IPS-18c (cell line): ENCODE results near the gene TREX2.

Source experiments
- H3K4me3 ChIP-seq: 2 replicates; pipeline ENCODE4 v1.7.0; 2013; ENCODE audit warnings: low read depth, mild to moderate bottlenecking, low read length, moderate library complexity; ENCODE audit not compliant: insufficient read depth
- H3K9me3 ChIP-seq: one replicate; pipeline ENCODE4 v1.6.1; 2013; ENCODE audit warnings: mild to moderate bottlenecking, low read length, moderate library complexity; ENCODE audit not compliant: control insufficient read depth, insufficient read depth

Gene TREX2, protein sequence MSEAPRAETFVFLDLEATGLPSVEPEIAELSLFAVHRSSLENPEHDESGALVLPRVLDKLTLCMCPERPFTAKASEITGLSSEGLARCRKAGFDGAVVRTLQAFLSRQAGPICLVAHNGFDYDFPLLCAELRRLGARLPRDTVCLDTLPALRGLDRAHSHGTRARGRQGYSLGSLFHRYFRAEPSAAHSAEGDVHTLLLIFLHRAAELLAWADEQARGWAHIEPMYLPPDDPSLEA

GRCh38 chrX:153445856-153446635 is at the start of gene TREX2:
Gene TREX2, minus strand, starts transcription at chrX:153446056. Its CDS starts 626 bp downstream, at chrX:153445430.
- peaks cover 16% of the 10 kb centered on the region for H3K9me3 ChIP-seq

GRCh38 chrX:153495362-153495751 is 49.5 kb upstream of the TREX2 start:
- peaks cover 18% of the 10 kb centered on the region for H3K9me3 ChIP-seq
- H3K4me3 ChIP-seq, result no peak overlapping the region; the same call in 1 of the 2 replicates

More at GRCh38 chrX:153445856-153446635, at the start of gene TREX2:
- no peak within 1 kb of the TSS for H3K4me3 ChIP-seq

GRCh38 chrX:153494541-153495361 is 48.9 kb upstream of the TREX2 start, which contains the start of gene BGN:
Gene BGN, plus strand, starts transcription at chrX:153494980. Its CDS starts 9,652 bp downstream, at chrX:153504632.
- H3K9me3 ChIP-seq, result peaks cover 20% of the 10 kb centered on the region
- peak within 1 kb of the TSS; percentile 28; the same call in 1 of the 2 replicates for H3K4me3 ChIP-seq

GRCh38 chrX:153494061-153494460 is 48.2 kb upstream of the TREX2 start:
- peaks cover 19% of the 10 kb centered on the region for H3K9me3 ChIP-seq
- H3K4me3 ChIP-seq, result no peak overlapping the region

DNA sequence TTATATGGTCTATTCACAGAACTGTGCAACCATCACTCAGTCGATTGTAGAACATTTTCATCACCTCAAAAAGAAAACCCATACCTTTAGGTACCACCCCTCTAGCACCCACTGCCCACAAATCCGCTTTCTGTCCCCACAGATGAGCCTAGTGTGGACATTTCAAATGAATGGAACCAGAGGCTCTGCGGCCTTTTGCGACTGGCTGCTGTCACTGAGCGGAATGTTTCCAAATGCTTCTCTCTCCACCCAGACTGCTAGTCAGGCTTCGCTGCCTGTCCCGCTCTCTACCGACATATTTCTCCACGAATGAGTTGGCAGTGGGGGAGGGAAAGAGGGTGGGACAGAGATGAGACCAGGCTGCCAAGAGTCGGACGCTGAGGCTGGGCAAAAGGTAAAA is 47.2 kb upstream of the TREX2 start:
- peaks cover 18% of the 10 kb centered on the region for H3K9me3 ChIP-seq

DNA sequence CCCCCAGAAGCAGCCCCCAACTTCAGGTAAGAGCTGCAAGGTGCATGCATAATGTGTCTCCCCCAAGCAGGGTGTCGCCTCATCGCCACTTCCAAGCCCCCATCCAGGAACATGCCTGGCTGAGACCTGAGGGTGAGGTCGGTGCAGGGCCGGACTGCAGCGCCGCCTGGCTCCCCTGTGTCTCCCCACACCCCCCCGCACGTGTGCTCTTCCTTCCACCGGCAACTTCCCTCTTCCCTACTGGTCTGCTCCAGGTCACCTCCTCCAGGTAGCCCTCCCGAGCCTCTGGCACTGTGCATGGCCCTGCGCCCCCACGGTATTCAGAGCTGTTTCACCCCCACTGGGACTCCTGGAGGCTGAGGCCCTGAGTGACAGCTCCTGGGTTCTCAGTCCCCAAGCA is 46.7 kb upstream of the TREX2 start:
- H3K4me3 ChIP-seq, result no peak overlapping the region
- H3K9me3 ChIP-seq, result peaks cover 20% of the 10 kb centered on the region

More for the DNA sequence above, 47.2 kb upstream of the TREX2 start:
- H3K4me3 ChIP-seq, result no peak overlapping the region

GRCh38 chrX:153491918-153492317 is 46.1 kb upstream of the TREX2 start:
- H3K4me3 ChIP-seq, result no peak overlapping the region
- peaks cover 25% of the 10 kb centered on the region for H3K9me3 ChIP-seq

DNA sequence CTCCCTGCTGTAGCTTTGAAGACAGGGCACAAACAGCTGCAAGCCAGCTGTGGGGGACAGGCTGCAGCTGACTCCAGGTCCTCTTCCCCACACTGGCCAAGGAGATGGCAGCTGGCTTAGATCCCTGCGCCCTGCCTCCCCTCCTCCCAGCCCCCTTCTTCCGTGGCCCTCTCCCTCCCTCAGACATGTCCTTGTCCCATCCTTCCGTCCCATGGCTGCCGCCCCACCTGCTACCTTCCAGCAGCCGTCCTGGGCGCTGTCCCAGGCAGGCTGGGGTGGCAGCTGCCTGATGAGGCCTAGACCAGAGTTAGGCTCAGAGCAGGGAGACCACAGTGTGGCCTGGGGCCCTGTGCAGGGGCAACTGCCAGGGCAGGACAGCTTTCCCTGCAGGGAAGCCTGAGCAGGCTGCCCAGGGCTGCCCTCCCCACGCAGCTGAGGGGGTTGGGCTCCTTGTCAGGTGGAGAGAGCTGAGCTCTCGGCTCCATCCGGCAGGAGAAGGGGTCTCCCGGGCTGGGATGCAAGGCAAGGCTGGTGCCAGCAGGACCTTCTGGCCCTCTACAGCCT is 45.6 kb upstream of the TREX2 start:
- H3K9me3 ChIP-seq, result peaks cover 26% of the 10 kb centered on the region
- H3K4me3 ChIP-seq, result no peak overlapping the region

GRCh38 chrX:153490217-153490930 is 44.5 kb upstream of the TREX2 start:
- Histone ChIP-seq H3K4me3 (no peak overlapping the region), H3K9me3 (peaks cover 23% of the 10 kb centered on the region)

GRCh38 chrX:153488231-153488914 is 42.5 kb upstream of the TREX2 start:
- Histone ChIP-seq H3K9me3 (peaks cover 24% of the 10 kb centered on the region), H3K4me3 (no peak overlapping the region)

DNA sequence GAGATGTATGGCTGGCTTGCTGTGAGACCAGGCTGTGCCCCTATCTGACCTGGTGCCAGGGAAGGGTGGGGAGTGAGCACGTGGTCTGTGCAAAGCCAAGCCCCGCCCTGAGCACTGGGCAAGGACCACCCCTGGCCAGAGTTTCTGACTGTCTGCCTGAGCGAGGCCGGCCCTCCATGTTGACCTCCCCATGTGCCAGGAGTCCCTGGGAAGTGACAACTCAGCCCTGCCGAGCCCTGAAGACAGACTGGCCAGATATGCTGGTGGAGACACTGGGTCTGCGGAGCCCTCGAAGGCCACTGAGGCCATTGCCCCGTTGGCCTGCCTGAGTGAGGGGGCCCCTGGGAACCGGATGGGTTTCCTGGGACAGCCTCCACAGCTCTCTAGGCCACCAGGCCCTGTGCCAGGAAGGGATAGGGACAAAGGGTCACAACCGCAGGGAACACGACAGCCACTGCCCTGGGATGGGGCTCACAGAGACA is 41.8 kb upstream of the TREX2 start:
- H3K4me3 ChIP-seq, result no peak overlapping the region
- H3K9me3 ChIP-seq, result peaks cover 27% of the 10 kb centered on the region

DNA sequence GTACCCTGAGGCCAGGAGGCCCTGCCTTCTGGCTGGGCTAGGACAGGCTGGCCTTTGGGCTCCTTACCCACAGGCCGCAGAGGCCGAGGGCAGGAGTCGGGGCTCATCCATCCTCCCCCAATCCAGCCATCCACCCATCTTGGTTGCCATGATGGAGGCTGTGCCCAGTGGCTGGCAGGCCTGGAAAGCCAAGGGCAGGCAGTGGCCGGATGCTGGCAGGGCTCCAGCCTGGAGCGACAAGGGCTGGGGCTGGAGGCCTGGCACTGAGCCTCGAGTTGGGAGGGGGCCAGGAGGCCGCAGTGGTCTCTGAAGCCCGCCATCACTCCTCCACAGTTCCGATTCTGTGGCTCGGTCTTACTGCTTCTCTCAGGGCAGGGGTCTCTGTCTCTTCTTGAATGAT is 40.3 kb upstream of the TREX2 start:
- peaks cover 26% of the 10 kb centered on the region for H3K9me3 ChIP-seq
- no peak overlapping the region for H3K4me3 ChIP-seq

- H3K4me3 ChIP-seq, result no peak overlapping the region; the same call in 1 of the 2 replicates
- H3K9me3 ChIP-seq, result peaks cover 24% of the 10 kb centered on the region
Observed at GRCh38 chrX:153485396-153486080, 39.7 kb upstream of the TREX2 start.

DNA sequence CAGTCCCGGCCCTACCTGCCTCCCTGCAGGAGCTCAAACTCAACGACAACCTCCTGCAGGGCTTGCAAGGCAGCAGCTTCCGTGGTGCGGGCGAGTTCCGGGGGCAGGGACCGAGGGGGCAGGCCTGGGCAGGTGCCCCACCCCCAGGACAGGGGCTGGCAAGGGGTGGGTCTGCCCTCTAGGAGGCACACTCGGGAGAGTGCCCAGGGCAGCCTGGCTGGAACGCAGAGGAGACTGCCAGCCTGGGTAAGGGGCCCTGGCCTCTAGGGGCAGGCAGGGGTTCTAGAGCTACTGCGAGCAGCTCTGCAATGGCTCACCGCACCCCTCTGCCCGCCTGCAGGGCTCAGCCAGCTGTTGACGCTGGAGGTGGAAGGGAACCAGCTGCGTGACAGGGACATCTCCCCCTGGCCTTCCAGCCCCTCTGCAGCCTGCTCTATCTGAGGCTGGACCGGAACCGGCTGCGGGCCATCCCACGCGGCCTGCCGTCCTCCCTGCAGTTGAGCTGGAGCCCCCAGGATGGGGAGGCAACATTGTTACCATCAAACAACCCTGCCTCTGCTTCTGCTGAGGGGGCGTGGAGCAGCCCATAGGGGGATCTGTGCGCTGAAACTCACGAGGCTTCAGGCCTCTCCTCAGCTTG is 36.6 kb upstream of the TREX2 start:
- no peak overlapping the region; the same call in 1 of the 2 replicates for H3K4me3 ChIP-seq
- H3K9me3 ChIP-seq, result peaks cover 24% of the 10 kb centered on the region

- H3K4me3 ChIP-seq, result no peak overlapping the region
- peaks cover 23% of the 10 kb centered on the region for H3K9me3 ChIP-seq
Observed at GRCh38 chrX:153481043-153481442, 35.2 kb upstream of the TREX2 start.
